Limb (tissue), 2 donors: ENCODE measurements around the gene ADRM1.

Experiments
- DNase-seq, 2 donors: peaks; one replicate each; pipeline ENCODE4 v3.0.0-alpha.2; 2016; ENCODE audit errors: extremely low spot score in 2 of 2

Gene ADRM1

GRCh38 chr20:62302341-62303061 is at the start of gene ADRM1:
TSS of gene ADRM1 (plus strand) at chr20:62302997. CDS start at chr20:62303569, 572 bp downstream.
- peak; percentile 96 to 99 for DNase-seq

GRCh38 chr20:62253398-62253797 is 49.4 kb upstream of the ADRM1 start:
- no peak for DNase-seq

GRCh38 chr20:62254021-62254724 is 48.6 kb upstream of the ADRM1 start:
- DNase-seq: no peak

- no peak for DNase-seq
Observed at GRCh38 chr20:62255976-62256375, 46.8 kb upstream of the ADRM1 start.

- no peak for DNase-seq
Observed at GRCh38 chr20:62258499-62259293, 44.1 kb upstream of the ADRM1 start.

GRCh38 chr20:62259294-62259565 is 43.6 kb upstream of the ADRM1 start:
- DNase-seq: no peak

GRCh38 chr20:62262064-62262463 is 40.7 kb upstream of the ADRM1 start:
- DNase-seq: no peak

GRCh38 chr20:62263396-62263795 is 39.4 kb upstream of the ADRM1 start:
- no peak for DNase-seq

- DNase-seq: no peak
Observed at GRCh38 chr20:62265365-62265764, 37.4 kb upstream of the ADRM1 start.

- DNase-seq: no peak
Observed at GRCh38 chr20:62266340-62266739, 36.5 kb upstream of the ADRM1 start.

- no peak for DNase-seq
Observed at GRCh38 chr20:62266851-62267250, 35.9 kb upstream of the ADRM1 start.

- DNase-seq: no peak
Observed at GRCh38 chr20:62267543-62267942, 35.3 kb upstream of the ADRM1 start.

- DNase-seq: no peak
Observed at GRCh38 chr20:62268228-62268900, 34.4 kb upstream of the ADRM1 start.

GRCh38 chr20:62269378-62269777 is 33.4 kb upstream of the ADRM1 start:
- DNase-seq: no peak

- no peak for DNase-seq
Observed at GRCh38 chr20:62269871-62270270, 32.9 kb upstream of the ADRM1 start.

- no peak for DNase-seq
Observed at GRCh38 chr20:62272200-62272599, 30.6 kb upstream of the ADRM1 start.

GRCh38 chr20:62273416-62273815 is 29.4 kb upstream of the ADRM1 start:
- no peak for DNase-seq

GRCh38 chr20:62274332-62274950 is 28.4 kb upstream of the ADRM1 start:
- DNase-seq: no peak

GRCh38 chr20:62275219-62275618 is 27.6 kb upstream of the ADRM1 start:
- no peak for DNase-seq

- peak in 1 of 2 donors; percentile 10 for DNase-seq
Observed at GRCh38 chr20:62276439-62276838, 26.4 kb upstream of the ADRM1 start.

GRCh38 chr20:62277253-62277652 is 25.5 kb upstream of the ADRM1 start:
- DNase-seq: no peak
